ENCODE data around the gene CCDC50. TPM values are rescaled to one million over a fixed set of nuclear protein-coding genes. Genes with fewer than 3 reads are reported as not detected.

CCDC50 gene
- total RNA-seq, 1 experiment from 2014 or later: 47.8 TPM

DNA sequence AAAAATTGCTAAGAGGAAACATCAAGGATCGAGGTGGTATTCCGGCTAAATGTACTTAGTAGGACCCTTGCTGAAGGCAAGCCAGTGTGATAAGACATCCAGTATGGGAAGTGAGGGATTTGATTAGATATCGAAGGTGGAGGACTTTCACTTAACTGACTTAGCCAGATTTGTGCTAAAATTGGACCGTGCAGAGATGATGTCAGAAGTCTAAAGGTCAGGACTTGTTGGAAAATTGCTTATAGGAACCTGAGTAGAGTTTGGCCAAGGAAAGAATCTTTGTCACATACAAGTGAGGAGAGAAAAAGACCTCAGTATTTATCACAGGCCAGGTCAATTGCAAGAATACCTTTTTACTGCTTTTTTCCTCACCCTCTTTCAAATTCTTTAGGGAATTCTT lies 100.9 kb downstream of the CCDC50 start:
- intact Hi-C loops (cut with micrococcal nuclease): no loop called here
- H3K27me3 ChIP-seq (ENCODE audit: insufficient read depth, low read length): no peaks in the 10 kb centered on the region
- CTCF ChIA-PET: no interaction called here
- BruUV-seq (replicated peaks): no TSS peak
- H4K20me1 ChIP-seq (ENCODE audit: insufficient read depth): no peaks in the 10 kb centered on the region
- H3K4me2 ChIP-seq (ENCODE audit: low read length): no peak overlapping the region
- POLR2A ChIA-PET: no interaction called here
- no peak for TF ChIP-seq CTCF (IDR thresholded peaks at IDR 0.05 in 2 of 3, conservative IDR thresholded peaks at IDR 0.05 in 1 of 3; ENCODE audit: borderline replicate concordance in 1 of 3, insufficient read depth in 1 of 3, low read depth in 2 of 3, low read length in 2 of 3)
- no peak for TF ChIP-seq YY1 (IDR thresholded peaks at IDR 0.05; ENCODE audit: extremely low read depth, insufficient replicate concordance, low read depth, low read length)
- TF ChIP-seq, protein P1, sequence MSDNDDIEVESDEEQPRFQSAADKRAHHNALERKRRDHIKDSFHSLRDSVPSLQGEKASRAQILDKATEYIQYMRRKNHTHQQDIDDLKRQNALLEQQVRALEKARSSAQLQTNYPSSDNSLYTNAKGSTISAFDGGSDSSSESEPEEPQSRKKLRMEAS (IDR thresholded peaks at IDR 0.05): no peak
- no peak for TF ChIP-seq ZNF274 (IDR thresholded peaks at IDR 0.05; ENCODE audit: low read depth, low read length)
- TF ChIP-seq EZH2phosphoT487 (IDR thresholded peaks at IDR 0.05; ENCODE audit: borderline replicate concordance): no peak
- no peak for TF ChIP-seq EGR1 (IDR thresholded peaks at IDR 0.05; ENCODE audit: low read depth)
- no peak for TF ChIP-seq EZH2 (IDR thresholded peaks at IDR 0.05)
- TF ChIP-seq SP1 (IDR thresholded peaks at IDR 0.05; ENCODE audit: low read depth): no peak
- TF ChIP-seq JUND (IDR thresholded peaks at IDR 0.05): no peak
- no peak overlapping the region for H3K9ac ChIP-seq (ENCODE audit: low read length)
- no peaks in the 10 kb centered on the region for H3K4me1 ChIP-seq (ENCODE audit: control insufficient read depth in 1 of 2, insufficient read depth in 2 of 2, low read length in 2 of 2)
- H3K4me3 ChIP-seq (replicated peaks in 1 of 2; ENCODE audit: low read depth in 1 of 2, low read length in 2 of 2): no peak overlapping the region
- no peak for DNase-seq (ENCODE audit: low read depth, low spot score)
- H3K79me2 ChIP-seq (ENCODE audit: insufficient read depth, low read length): no peaks in the 10 kb centered on the region
- H3K27ac ChIP-seq (ENCODE audit: low read depth, low read length): no peak overlapping the region
- H3K36me3 ChIP-seq (ENCODE audit: control insufficient read depth in 1 of 2, insufficient read depth in 2 of 2, low read length in 2 of 2): no peaks in the 10 kb centered on the region
- no peaks in the 10 kb centered on the region for H3K9me3 ChIP-seq (ENCODE audit: control insufficient read depth in 1 of 2, insufficient read depth in 1 of 2, low read depth in 1 of 2, low read length in 2 of 2)
- RAD21 ChIA-PET (ENCODE audit: low non-redundant PET in 1 of 2, low total read pairs in 2 of 2, uncharacterized antibody in 2 of 2, unreplicated experiment in 2 of 2): no interaction called here
- no peak for ATAC-seq
- H3K9me2 ChIP-seq (ENCODE audit: insufficient read depth): no peaks in the 10 kb centered on the region
- H2AFZ ChIP-seq (ENCODE audit: low read depth, low read length, poor library complexity, severe bottlenecking): no peak overlapping the region

Data from HCT116 (cell line).